Left ventricle myocardium inferior (tissue), 1 donor: ENCODE results near the gene LHX2. TPM values are rescaled to one million over a fixed set of nuclear protein-coding genes. Genes with fewer than 3 reads are reported as not detected.
A peak's percentile ranks its signal among the peaks of the same experiment; 100 is the strongest.
"Not testable (repeated sequence)": the region's sequence is repeated elsewhere in the genome, so short reads cannot be mapped to it uniquely, and the experiment has no call there.

Source experiments
- DNase-seq: peaks from one replicate; pipeline ENCODE4 v3.0.0-alpha.2; 2020
- H3K27ac ChIP-seq: fragments of 200-600 bp; replicated peaks from 2 replicates; pipeline ENCODE4 v1.8.0; 2021
- H3K27me3 ChIP-seq: fragments of 200-600 bp; 2 replicates; pipeline ENCODE4 v1.8.0; 2021; ENCODE audit warnings: low read depth
- H3K36me3 ChIP-seq: fragments of 200-600 bp; 2 replicates; pipeline ENCODE4 v1.8.0; 2021
- H3K4me1 ChIP-seq: fragments of 200-600 bp; 2 replicates; pipeline ENCODE4 v1.8.0; 2021
- H3K4me3 ChIP-seq: fragments of 200-600 bp; 2 replicates; pipeline ENCODE4 v1.8.0; 2021; ENCODE audit warnings: mild to moderate bottlenecking, moderate library complexity
- H3K9me3 ChIP-seq: fragments of 200-600 bp; replicated peaks from 2 replicates; pipeline ENCODE4 v1.8.0; 2021
- CTCF ChIP-seq: fragments of 200-600 bp; IDR thresholded peaks from 2 replicates; pipeline ENCODE4 v1.8.0; 2021; ENCODE audit warnings: antibody characterized with exemption, mild to moderate bottlenecking, borderline replicate concordance
- intact Hi-C: fragments of 100-400 bp; cut with micrococcal nuclease; formaldehyde crosslinking; loops from one replicate; pipeline ENCODE4 v1.11.0; 2022
- total RNA-seq: library from RNA; stranded (reverse); fragmentation: NEBNext Ultra II Directional; extraction: Animal tissue kit (Norgen Biotek cat#: 25700); gene quantifications from one replicate; pipeline ENCODE4 v1.2.1, GENCODE V29; 2021
- donor health status: DM: no; HTN: yes; CAD: no; lungs with severe emphysema.

LHX2 gene
- total RNA-seq, 1 donor from 2014 or later: not detected

GRCh38 chr9:123983047-123983446 lies 28.5 kb upstream of the LHX2 start:
- Histone ChIP-seq H3K36me3 (no peaks in the 10 kb centered on the region), H3K27ac (no peak overlapping the region), H3K9me3 (no peaks in the 10 kb centered on the region), H3K4me3 (no peak overlapping the region), H3K4me1 (no peaks in the 10 kb centered on the region), H3K27me3 (peaks cover 54% of the 10 kb centered on the region)
- no peak for DNase-seq
- intact Hi-C loops: no loop called here
- TF ChIP-seq CTCF: no peak

- no peaks in the 10 kb centered on the region for H3K4me1 ChIP-seq
- H3K27me3 ChIP-seq: peaks cover 61% of the 10 kb centered on the region
- no peak overlapping the region for H3K4me3 ChIP-seq
- no peak for TF ChIP-seq CTCF
- no peaks in the 10 kb centered on the region for H3K9me3 ChIP-seq
- peak; percentile 18 for DNase-seq
- intact Hi-C loops: no loop called here
- H3K27ac ChIP-seq: no peak overlapping the region
- no peaks in the 10 kb centered on the region for H3K36me3 ChIP-seq
Observed at GRCh38 chr9:123984802-123985201, 26.8 kb upstream of the LHX2 start.

GRCh38 chr9:123985869-123986268 lies 25.7 kb upstream of the LHX2 start:
- Histone ChIP-seq H3K4me3 (no peak overlapping the region), H3K36me3 (no peaks in the 10 kb centered on the region), H3K27ac (no peak overlapping the region), H3K9me3 (no peaks in the 10 kb centered on the region), H3K4me1 (no peaks in the 10 kb centered on the region), H3K27me3 (peaks cover 61% of the 10 kb centered on the region)
- no peak for TF ChIP-seq CTCF
- intact Hi-C loops: no loop called here
- no peak for DNase-seq

GRCh38 chr9:123990427-123990826 lies 21.1 kb upstream of the LHX2 start:
- DNase-seq: no peak
- Histone ChIP-seq H3K36me3 (no peaks in the 10 kb centered on the region), H3K4me1 (no peaks in the 10 kb centered on the region), H3K27ac (no peak overlapping the region), H3K27me3 (peaks cover 64% of the 10 kb centered on the region), H3K4me3 (no peak overlapping the region), H3K9me3 (no peaks in the 10 kb centered on the region)
- intact Hi-C loops: no loop called here
- TF ChIP-seq CTCF: no peak

GRCh38 chr9:123992679-123993078 lies 18.9 kb upstream of the LHX2 start:
- peaks cover 74% of the 10 kb centered on the region for H3K27me3 ChIP-seq
- H3K36me3 ChIP-seq, H3K9me3 ChIP-seq, DNase-seq, intact Hi-C loops, H3K4me3 ChIP-seq, H3K27ac ChIP-seq, H3K4me1 ChIP-seq: not testable (repeated sequence)

- no peak for DNase-seq
- H3K4me1 ChIP-seq: peaks cover 20% of the 10 kb centered on the region
- no peaks in the 10 kb centered on the region for H3K9me3 ChIP-seq
- no peaks in the 10 kb centered on the region for H3K36me3 ChIP-seq
- no peak overlapping the region for H3K27ac ChIP-seq
- intact Hi-C loops: no loop called here
- H3K4me3 ChIP-seq: no peak overlapping the region
- peaks cover 80% of the 10 kb centered on the region for H3K27me3 ChIP-seq
- TF ChIP-seq CTCF: no peak
Observed at GRCh38 chr9:123996731-123997421, 14.7 kb upstream of the LHX2 start.
